GM19395 (cell line): ENCODE results near the gene HADHB.
"Not testable (repeated sequence)": the region's sequence is repeated elsewhere in the genome, so short reads cannot be mapped to it uniquely, and the experiment has no call there.

ENCODE experiments used
- ATAC-seq: cut with Tn5 transposase; IDR thresholded peaks from one replicate; pipeline ENCODE4 v1.9.1; 2021; ENCODE audit warnings: mild to moderate bottlenecking, moderate library complexity; ENCODE audit not compliant: unreplicated experiment

HADHB gene

DNA sequence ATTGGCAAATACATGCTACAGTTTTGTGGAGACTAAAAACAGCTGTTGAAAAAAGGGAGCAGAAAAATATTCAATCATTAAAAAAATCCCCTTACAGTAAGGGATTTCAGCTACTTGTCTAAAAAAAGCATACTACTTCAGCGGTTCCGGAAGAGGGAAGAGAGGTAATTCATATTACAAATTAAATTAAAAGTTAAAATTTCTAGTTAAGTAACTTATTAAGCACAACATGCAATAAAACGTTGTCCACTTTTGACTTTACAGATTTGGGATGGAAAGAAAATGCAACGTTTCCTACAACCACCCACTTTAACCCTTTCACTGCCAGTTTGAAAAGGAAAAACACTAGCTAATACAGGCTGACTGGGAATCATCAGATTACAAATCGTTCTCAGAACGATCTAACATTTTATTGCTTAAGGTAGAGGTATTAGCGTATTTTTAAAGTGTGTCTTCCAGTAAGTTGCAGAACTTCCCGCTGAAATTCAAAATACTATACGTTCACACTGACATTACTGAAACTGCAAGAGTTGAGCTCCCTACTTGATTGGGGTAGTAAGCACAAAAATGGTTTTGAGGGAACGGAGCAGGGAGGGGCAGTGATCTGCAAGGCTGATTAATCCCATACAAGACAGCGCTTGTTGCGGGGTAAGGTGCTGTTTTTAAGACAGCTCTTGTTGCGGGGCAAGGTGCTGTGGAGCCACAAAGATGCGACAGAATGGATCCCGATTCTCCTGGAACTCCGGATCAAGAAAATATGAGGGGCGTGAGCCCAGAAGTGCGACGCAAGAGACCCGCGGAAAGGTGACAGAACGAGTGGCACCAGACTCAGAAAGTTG lies 1.1 kb upstream of the HADHB start:
- no peak for ATAC-seq

DNA sequence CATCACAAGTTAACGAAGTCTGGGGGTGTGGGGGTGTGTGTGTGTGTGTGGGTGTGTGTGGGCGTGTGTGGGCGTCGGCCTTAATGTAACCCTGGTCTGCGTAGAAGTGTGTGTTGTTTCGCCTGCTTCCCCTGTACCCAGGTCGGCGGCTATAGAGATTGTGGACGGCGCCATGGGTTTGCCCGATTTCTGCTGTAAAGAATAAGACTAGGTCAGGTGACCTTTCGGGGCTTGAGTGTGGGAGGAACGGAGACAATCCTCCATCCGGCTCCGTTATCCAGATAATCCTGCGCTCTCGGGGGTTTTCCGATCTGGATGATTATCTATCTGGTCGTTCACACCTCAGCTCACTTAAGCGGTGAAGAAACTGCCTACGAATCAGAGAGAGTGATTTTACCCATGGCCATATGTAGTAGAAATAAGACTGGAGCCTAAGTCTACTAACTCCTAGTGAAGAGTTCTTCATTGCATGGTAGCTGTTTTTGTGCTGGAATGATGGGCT lies 543 bp downstream of the HADHB start:
- peak; percentile 8 for ATAC-seq

- peak; percentile 58 for ATAC-seq
These were observed 1.1 kb downstream of the HADHB start for GRCh38 chr2:26245810-26246209.

DNA sequence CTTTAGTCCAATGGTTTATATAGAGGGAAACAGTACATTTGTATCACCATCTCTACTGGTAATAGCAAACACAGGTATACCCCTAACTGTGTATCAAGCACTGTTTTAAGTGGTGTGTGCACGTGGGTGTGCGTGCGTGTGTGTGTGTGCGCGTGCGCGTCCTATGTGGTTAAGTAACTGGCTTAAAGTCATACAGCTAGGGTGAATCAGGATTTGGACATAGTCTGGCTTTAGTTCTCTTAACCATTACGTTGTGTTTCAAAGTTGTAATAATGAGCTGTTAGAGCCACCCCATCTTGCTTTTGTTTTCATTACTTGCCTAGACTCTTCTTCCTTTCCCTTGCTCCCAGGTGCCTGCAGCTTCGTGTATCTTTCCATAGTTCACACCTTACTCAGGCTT lies 2.1 kb downstream of the HADHB start:
- ATAC-seq = no peak

- no peak for ATAC-seq
These were observed 4.9 kb downstream of the HADHB start for GRCh38 chr2:26249625-26250024.

GRCh38 chr2:26251893-26252292 lies 7.2 kb downstream of the HADHB start:
- no peak for ATAC-seq

GRCh38 chr2:26255759-26256384 lies 11.1 kb downstream of the HADHB start:
- no peak for ATAC-seq

DNA sequence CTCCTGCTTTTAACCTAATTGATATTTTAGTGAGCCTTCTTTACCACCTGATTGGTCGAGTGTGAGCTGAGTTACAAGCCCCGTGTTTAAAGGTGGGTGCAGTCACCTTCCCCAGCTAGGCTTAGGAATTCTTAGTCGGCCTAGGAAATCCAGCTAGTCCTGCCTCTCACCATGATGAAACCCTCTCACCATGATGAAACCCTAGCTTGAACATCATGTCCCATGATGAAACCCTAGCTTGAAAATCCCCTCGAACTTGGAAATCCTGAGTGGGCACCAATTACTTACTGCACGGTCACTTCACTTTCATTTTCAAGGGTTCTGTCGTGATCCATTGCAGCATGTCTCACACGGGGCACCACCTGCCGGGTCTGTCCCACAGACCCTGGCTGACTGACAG lies 14.1 kb downstream of the HADHB start:
- not testable (repeated sequence) for ATAC-seq

- no peak for ATAC-seq
These were observed 23.5 kb downstream of the HADHB start for GRCh38 chr2:26268213-26268612.

GRCh38 chr2:26268670-26269385 lies 24.1 kb downstream of the HADHB start:
- not testable (repeated sequence) for ATAC-seq

DNA sequence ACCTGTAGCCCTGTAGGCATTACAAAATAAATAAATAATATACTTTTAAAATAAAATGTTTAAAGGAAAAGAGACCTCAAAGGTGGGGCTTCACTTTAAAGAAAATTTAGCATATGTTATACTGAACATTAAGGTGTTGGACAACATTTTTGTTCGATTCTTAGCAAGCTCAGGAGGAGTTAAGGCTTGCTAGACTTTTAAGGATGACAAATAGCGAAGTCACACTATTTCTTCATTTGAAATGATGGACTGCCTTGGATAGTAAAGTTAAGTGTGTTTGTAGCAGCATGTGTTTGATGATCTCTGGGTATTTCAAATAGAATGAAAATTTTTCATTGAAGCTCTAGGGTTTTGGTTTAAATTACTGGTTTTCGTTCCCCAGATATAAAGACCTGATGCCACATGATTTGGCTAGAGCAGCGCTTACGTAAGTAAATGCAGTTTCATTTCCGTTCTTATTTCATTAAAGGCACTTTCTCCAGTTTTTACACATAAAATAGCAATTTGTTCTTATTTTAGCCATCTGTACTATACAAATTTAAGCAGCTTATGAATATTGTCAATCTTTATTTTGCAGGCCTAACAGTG lies 24.9 kb downstream of the HADHB start:
- no peak for ATAC-seq

DNA sequence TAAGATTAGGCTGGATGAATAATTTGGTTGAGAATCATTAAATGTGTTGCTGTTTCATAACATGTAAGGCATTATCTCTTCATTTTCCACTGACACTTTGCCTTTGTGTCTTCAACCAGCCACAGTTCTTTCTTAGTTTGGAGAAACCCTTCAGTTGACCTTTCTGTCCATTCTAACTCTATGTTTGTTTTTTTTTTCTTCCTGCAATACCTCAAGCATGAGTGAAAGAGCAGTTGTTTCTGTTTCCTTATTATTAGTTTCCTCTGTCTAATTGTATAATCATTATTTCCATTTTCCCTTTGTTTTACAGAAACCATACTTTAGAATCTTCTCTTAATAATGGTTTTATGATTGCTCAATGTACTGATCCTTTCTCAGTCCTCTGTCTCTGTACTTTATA lies 25.6 kb downstream of the HADHB start:
- no peak for ATAC-seq

GRCh38 chr2:26273501-26273900 lies 28.8 kb downstream of the HADHB start:
- no peak for ATAC-seq

DNA sequence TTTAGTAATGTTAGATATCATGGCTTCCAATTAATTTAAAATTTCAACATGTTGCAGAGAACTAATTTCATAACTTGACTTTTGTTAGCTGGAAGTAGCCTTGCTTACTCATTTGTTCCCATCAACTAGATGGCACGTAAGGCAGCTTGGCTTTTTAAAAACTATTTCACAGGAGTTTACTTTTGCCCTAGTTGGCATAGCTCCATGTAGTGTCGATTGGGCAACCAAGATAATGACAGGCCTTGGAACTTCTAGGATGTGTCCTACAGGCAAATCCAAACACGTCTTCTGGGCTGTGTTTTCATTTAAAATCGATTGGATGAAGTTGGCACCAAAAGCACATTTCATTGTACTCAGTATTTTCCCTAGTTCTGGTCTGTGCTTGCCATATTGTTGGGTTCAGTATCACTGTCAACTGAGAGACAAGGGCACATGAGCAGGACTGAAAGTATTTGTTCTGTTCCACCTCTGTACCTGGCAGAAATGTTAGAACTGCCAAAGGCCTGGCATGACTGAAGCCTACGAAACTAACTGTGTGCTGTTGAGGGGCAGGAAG lies 29.4 kb downstream of the HADHB start:
- ATAC-seq = no peak

GRCh38 chr2:26276484-26277227 lies 31.9 kb downstream of the HADHB start:
- no peak for ATAC-seq

GRCh38 chr2:26279886-26280285 lies 35.1 kb downstream of the HADHB start:
- ATAC-seq = no peak

DNA sequence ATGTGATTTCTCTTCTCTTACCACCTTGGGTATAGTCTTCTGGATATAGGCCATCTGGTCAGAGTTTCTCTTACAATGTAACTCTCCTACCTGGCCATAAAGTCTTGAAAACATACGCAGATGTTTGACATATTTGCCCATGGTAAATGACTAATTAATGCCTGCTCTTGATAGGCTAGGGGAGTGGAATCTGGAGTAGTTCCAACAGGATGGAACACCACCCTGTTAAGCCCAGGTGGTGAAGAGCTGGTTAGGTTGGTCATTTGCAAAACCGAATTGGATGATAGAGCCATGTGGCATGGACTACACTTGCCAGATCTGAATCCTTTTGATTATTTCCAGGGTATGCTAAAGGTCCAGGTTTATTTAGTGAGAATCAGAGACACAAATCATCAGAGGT lies 36.5 kb downstream of the HADHB start:
- ATAC-seq = no peak

- no peak for ATAC-seq
These were observed 38.9 kb downstream of the HADHB start for GRCh38 chr2:26283606-26284005.

DNA sequence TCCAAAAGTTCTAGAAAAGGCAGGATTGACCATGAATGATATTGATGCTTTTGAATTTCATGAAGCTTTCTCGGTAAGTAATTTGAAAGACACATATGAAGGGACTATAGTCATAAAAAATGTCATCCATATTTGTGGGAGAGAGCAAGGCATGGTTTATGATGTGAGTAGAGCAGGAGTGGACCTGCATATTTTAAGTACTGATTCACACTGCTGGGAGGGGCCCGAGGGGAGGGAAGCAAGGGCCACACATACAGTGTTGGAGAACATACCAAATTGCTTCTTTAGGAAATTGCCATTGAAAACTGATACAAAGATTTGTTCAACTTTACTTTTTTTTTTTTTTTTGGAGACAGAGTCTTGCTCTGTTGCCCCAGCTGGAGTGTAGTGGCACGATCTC lies 39.4 kb downstream of the HADHB start:
- ATAC-seq = no peak

DNA sequence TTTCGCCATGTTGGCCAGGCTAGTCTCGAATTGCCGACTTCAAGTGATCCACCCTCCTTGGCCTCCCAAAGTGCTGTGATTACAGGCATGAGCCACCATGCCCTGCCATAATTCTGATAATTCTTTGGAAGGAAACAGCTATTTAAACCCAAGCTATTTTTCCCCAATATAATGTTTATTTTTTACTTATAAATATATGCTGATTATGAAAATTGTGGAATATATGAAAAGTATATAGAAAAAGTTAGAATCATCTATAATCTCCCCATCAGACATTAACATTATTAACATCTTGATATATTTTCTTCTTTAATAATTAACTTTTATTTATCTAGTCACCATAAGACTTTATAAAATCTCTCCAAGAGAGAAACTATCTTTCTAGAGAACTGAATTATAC lies 41.2 kb downstream of the HADHB start:
- no peak for ATAC-seq
